ENCODE results near the gene DGKI.

DNA sequence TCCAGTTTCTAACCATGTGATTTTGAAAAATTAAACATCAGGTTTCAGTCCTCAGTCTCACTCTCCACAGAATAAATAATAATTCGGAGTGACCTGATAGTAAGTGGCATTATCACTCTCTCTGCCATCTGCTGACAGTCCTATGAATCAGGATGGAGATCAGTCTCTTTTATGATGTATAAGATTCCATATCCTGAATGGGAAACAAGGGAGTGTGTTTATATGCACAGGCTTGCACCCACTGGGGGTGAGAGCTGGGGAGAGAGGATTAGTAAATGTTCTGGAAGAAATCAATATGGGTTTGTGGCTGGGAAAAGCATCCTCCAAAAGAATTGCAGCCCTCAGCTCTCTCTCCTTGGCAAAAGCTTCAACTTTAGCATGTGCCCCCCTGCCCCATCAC is 45.3 kb downstream of the DGKI start:
- TF ChIP-seq EZH2phosphoT487 (IDR thresholded peaks at IDR 0.05) (no peak), EZH2 (IDR thresholded peaks at IDR 0.05) (no peak)
- TF ChIP-seq, protein P1, sequence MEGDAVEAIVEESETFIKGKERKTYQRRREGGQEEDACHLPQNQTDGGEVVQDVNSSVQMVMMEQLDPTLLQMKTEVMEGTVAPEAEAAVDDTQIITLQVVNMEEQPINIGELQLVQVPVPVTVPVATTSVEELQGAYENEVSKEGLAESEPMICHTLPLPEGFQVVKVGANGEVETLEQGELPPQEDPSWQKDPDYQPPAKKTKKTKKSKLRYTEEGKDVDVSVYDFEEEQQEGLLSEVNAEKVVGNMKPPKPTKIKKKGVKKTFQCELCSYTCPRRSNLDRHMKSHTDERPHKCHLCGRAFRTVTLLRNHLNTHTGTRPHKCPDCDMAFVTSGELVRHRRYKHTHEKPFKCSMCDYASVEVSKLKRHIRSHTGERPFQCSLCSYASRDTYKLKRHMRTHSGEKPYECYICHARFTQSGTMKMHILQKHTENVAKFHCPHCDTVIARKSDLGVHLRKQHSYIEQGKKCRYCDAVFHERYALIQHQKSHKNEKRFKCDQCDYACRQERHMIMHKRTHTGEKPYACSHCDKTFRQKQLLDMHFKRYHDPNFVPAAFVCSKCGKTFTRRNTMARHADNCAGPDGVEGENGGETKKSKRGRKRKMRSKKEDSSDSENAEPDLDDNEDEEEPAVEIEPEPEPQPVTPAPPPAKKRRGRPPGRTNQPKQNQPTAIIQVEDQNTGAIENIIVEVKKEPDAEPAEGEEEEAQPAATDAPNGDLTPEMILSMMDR (IDR thresholded peaks at IDR 0.05): no peak

All from neural progenitor cell (in vitro differentiated cells).